HG02973 (cell line): ENCODE data around the gene LMAN2.
"Not testable (repeated sequence)": the region's sequence is repeated elsewhere in the genome, so short reads cannot be mapped to it uniquely, and the experiment has no call there.

Experiments used
- ATAC-seq: cut with Tn5 transposase; IDR thresholded peaks from one replicate; pipeline ENCODE4 v1.9.1; 2021; ENCODE audit warnings: moderate library complexity; ENCODE audit not compliant: unreplicated experiment

The LMAN2 gene

DNA sequence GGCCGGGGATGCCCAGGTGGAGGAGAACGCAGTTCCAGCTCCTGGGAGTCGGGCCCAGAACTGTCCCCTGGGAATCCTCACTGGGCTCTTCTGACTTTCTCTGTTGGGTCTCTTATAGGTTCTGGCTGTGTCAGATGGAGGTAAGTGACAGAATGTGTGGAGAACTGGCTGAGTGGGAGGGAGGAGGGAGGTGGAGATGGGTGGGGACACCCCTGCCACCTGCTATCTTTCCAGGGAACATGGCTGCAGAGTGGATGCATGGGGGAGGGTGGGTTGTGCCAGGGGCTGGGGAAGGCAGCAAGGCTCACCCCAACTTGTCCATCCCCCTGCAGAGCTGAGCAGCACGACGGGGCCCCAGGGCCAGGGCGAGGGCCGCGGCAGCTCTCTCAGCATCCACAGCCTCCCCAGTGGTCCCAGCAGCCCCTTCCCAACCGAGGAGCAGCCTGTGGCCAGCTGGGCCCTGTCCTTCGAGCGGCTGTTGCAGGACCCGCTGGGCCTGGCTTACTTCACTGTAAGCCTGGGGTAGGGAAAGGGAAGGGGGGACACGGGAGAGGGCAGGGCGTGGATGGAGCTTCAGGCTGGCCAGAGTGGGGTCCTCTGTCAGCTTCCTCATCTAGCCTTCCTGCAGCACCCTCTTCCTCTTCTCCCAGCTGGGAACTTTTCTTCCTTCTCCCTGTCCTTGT lies 14.5 kb upstream of the LMAN2 start:
- ATAC-seq = no peak

GRCh38 chr5:177364159-177364962 lies 12.9 kb upstream of the LMAN2 start:
- ATAC-seq = no peak

DNA sequence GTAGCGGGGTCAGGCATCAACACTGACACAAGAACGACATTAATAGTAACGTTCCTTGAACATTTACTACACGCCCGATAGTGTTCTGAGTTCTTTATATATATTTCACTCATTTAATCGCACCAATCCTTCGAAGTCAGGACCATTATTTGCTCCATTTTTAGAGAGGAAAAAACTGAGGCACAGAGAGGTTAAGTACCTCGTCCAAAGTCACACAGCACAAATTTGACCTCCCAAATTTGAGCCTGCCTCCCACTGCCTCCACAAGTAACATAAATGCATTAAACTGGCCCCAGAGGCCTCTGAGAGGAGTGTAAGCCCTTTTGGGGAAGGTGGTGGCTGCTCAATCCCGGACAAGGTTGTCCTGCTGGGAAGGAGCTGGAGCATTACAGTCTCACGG lies 12.1 kb upstream of the LMAN2 start:
- no peak for ATAC-seq

GRCh38 chr5:177362610-177363507 lies 11.4 kb upstream of the LMAN2 start:
- ATAC-seq = peak; percentile 39

DNA sequence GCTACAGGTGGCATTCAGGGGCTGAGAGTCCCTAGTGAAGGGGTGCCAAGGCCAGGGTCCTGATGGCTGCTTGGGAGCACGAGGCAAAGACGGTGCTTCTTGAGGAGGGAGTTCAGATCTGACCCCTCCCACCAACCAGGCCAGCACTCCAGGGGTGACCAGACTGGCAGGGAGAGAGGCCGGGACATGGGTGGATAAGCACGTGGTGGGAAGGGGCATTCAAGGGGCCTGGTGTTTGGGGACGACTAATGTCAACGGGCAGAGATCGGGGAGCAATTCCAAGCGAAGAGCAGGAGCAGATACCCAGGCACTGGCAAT lies 10.8 kb upstream of the LMAN2 start:
- no peak for ATAC-seq

- ATAC-seq = no peak
Observed at GRCh38 chr5:177361418-177362291, 10.2 kb upstream of the LMAN2 start.

GRCh38 chr5:177360740-177361139 lies 9.3 kb upstream of the LMAN2 start:
- ATAC-seq = not testable (repeated sequence)

GRCh38 chr5:177359860-177360259 lies 8.4 kb upstream of the LMAN2 start:
- no peak for ATAC-seq

GRCh38 chr5:177359451-177359851 lies 8.0 kb upstream of the LMAN2 start:
- ATAC-seq = no peak

GRCh38 chr5:177358370-177358819 lies 6.9 kb upstream of the LMAN2 start:
- ATAC-seq = peak; percentile 8

- ATAC-seq = peak; percentile 76
Observed at GRCh38 chr5:177357459-177358351, 6.2 kb upstream of the LMAN2 start, which contains the start of gene RGS14. Gene RGS14, plus strand, starts transcription at chr5:177357924. Its CDS starts 101 bp downstream, at chr5:177358025.

DNA sequence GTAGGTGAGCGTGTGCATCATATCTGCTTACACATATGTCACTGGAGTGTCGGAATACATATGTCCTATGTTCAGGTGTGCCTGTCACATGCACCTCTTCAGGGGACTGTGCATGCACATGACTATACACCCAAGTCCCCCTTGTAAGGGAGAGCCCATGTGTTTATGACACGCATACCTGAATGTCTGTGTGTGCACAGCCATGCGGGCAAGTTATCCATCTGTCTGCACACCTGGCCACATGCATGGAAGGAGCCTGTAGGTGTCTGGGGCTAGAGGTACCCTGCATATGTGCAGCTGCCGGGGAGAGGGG lies 5.6 kb upstream of the LMAN2 start:
- ATAC-seq = no peak

- ATAC-seq = no peak
Observed at GRCh38 chr5:177356746-177357145, 5.3 kb upstream of the LMAN2 start.

DNA sequence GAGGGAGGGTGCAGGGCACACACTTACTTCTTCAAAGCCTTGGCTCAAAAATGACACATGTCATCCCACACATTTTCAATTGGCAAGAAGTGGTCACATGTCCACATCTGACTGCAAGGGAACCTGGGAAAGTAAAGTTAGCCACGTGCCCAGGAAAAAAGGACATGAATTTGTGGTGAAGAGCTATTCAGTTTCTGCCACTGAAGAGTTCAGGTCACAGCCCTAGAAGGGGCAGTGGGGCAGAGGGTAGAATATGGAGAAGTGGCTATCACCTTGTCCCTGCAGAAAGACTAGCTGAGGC lies 4.3 kb upstream of the LMAN2 start:
- ATAC-seq = no peak

DNA sequence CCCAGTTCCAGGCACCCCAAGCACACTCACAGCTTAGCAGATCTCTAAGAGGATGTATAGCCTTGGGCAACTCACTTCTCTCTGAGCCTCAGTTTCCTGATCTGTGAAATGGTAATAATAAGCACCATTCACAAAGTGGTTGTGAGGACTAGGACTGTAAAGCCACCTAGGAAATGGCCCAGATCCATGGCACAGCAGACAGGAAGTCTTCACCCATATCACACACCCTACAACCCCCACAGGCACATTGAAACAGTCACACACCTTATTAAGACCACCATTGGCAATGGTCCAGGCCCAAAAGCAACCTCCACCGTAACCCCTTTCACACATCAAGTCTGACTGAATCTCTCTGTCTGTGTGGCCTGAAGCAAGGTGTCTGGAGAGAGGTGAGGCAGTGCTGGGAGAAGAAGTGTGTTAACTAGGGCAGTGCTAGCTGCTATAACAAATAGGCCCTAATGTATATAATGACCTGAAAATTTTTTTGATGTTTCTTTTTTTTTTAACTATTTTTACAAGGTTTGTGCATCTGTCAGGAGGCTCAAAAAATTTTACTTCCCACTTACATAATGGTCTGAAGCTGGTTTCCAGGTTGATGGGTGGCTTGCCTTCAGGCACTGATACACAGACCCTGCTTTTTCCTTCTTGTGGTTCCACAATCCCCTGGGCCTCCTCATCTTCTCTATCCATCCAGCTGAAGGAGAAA lies 3.8 kb upstream of the LMAN2 start:
- no peak for ATAC-seq

DNA sequence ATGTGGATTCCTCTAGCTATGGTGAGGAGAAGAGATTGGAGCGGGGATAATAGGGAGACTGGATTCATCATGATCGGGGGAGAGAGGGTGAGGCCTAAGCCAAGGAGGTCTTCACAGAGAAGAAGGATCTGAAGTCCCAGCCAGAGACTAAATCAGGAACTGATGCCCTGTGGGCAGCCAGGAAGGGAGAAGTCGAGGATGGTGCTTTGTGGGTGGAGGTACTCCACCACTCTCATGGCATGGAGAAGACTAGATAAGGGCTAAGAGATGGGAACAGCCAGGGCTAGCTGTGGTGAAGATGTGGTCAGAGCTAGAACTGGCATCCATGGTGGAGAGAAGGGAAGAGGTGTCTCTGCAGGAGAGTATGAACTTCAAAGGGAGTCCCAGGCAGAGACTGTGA lies 3.2 kb upstream of the LMAN2 start:
- ATAC-seq = no peak

DNA sequence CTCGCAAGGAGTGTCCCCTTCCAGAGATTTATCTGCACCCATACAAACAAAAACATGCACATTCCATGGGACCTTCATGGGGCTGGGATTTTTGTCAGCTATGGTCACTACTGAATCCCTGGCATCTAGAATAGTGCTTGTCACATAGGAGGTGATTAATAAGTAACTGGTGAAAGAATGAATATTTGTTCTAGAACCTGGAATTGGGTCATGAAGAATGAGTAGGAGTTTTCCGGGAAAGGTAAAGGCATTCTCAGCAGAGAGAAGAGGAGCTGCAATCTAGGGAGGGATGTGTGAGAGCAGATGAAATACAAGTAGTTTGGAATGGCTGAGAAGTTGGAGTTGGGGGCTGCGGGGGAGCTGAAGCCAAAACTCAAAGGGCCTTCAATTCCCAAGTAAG lies 2.8 kb upstream of the LMAN2 start:
- ATAC-seq = no peak

DNA sequence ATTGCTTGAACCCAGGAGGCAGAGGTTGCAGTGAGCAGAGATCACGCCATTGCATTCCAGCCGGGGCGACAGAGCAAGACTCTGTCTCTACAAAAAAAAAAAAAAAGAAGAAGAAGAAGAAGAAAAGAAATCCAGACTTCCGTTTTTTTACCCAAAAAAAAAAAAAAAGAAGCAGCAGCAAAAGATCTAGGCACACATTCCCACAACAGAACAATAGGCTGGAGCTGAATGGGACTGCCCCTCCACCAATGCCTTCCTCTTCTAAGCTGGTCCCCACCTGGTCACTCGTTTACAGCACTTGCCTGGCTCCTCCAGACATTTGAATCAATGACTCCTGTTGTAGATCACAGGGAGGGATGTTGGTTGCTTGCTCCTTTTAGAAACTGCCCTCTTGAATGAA lies 1.6 kb upstream of the LMAN2 start:
- no peak for ATAC-seq

- no peak for ATAC-seq
Observed at GRCh38 chr5:177350776-177351391, 584 bp downstream of the LMAN2 start.
